ENCODE data around the gene KCTD17. TPM values are rescaled to one million over a fixed set of nuclear protein-coding genes. Genes with fewer than 3 reads are reported as not detected.

KCTD17 gene
- total RNA-seq, 2 donors from 2014 or later: 20.0 to 35.7 TPM

GRCh38 chr22:37077802-37078448, 26.4 kb downstream of the KCTD17 start:
- Mint-ChIP-seq H3K27ac (peak overlapping the region; percentile 86 to 96), H3K9me3 (no peaks in the 10 kb centered on the region), H3K36me3 (no peaks in the 10 kb centered on the region)
- peak; percentile 81 to 97 for DNase-seq (ENCODE audit: low spot score in 2 of 2)
- ATAC-seq: peak; percentile 25 to 65

GRCh38 chr22:37079158-37079557, 27.6 kb downstream of the KCTD17 start:
- Mint-ChIP-seq H3K27ac (peak overlapping the region; percentile 96 to 98), H3K36me3 (no peaks in the 10 kb centered on the region), H3K9me3 (no peaks in the 10 kb centered on the region)
- DNase-seq (ENCODE audit: low spot score in 2 of 2) (no peak), ATAC-seq (peak in 1 of 2 donors; percentile 18)

GRCh38 chr22:37079668-37080171, 28.2 kb downstream of the KCTD17 start:
- Mint-ChIP-seq H3K9me3 (no peaks in the 10 kb centered on the region), H3K27ac (peak overlapping the region; percentile 96 to 98), H3K36me3 (no peaks in the 10 kb centered on the region)
- ATAC-seq (peak; percentile 64 to 84), DNase-seq (ENCODE audit: low spot score in 2 of 2) (peak; percentile 56 to 86)

- Mint-ChIP-seq H3K27ac (peak overlapping the region; percentile 96 to 98), H3K9me3 (no peaks in the 10 kb centered on the region), H3K36me3 (no peaks in the 10 kb centered on the region)
- ATAC-seq (peak in 1 of 2 donors; percentile 4), DNase-seq (ENCODE audit: low spot score in 2 of 2) (no peak)
These were observed 28.9 kb downstream of the KCTD17 start for GRCh38 chr22:37080438-37080837.

- ATAC-seq (no peak), DNase-seq (ENCODE audit: low spot score in 2 of 2) (no peak)
- H3K36me3 Mint-ChIP-seq: no peaks in the 10 kb centered on the region
- H3K27ac Mint-ChIP-seq: peak overlapping the region; percentile 96 to 98
- no peaks in the 10 kb centered on the region for H3K9me3 Mint-ChIP-seq
These were observed 29.3 kb downstream of the KCTD17 start for GRCh38 chr22:37080838-37081237.

- no peak for DNase-seq (ENCODE audit: low spot score in 2 of 2)
- ATAC-seq: peak; percentile 26 to 34
- Mint-ChIP-seq H3K36me3 (no peaks in the 10 kb centered on the region), H3K27ac (peak overlapping the region; percentile 16 to 96), H3K9me3 (no peaks in the 10 kb centered on the region)
These were observed 30.8 kb downstream of the KCTD17 start for GRCh38 chr22:37082251-37082873.

GRCh38 chr22:37083914-37084313, 32.4 kb downstream of the KCTD17 start:
- H3K9me3 Mint-ChIP-seq: no peaks in the 10 kb centered on the region
- peak overlapping the region; percentile 92 to 96 for H3K27ac Mint-ChIP-seq
- DNase-seq (ENCODE audit: low spot score in 2 of 2): no peak
- ATAC-seq: no peak
- no peaks in the 10 kb centered on the region for H3K36me3 Mint-ChIP-seq

- Mint-ChIP-seq H3K9me3 (no peaks in the 10 kb centered on the region), H3K36me3 (no peaks in the 10 kb centered on the region), H3K27ac (peak overlapping the region in 1 of 2 donors; percentile 96)
- ATAC-seq (no peak), DNase-seq (ENCODE audit: low spot score in 2 of 2) (no peak)
These were observed 32.8 kb downstream of the KCTD17 start for GRCh38 chr22:37084385-37084784.

- ATAC-seq (no peak), DNase-seq (ENCODE audit: low spot score in 2 of 2) (no peak)
- Mint-ChIP-seq H3K36me3 (no peaks in the 10 kb centered on the region), H3K27ac (peak overlapping the region in 1 of 2 donors; percentile 31), H3K9me3 (no peaks in the 10 kb centered on the region)
These were observed 34.6 kb downstream of the KCTD17 start for GRCh38 chr22:37086184-37086583.

- peak overlapping the region; percentile 65 to 70 for H3K27ac Mint-ChIP-seq
- no peaks in the 10 kb centered on the region for H3K9me3 Mint-ChIP-seq
- DNase-seq (ENCODE audit: low spot score in 2 of 2) (no peak), ATAC-seq (peak; percentile 64 to 77)
- no peaks in the 10 kb centered on the region for H3K36me3 Mint-ChIP-seq
These were observed 36.6 kb downstream of the KCTD17 start for GRCh38 chr22:37088108-37088605.

- Mint-ChIP-seq H3K9me3 (no peaks in the 10 kb centered on the region), H3K27ac (peak overlapping the region; percentile 36 to 70), H3K36me3 (no peaks in the 10 kb centered on the region)
- DNase-seq (ENCODE audit: low spot score in 2 of 2) (no peak), ATAC-seq (peak in 1 of 2 donors; percentile 42)
These were observed 37.3 kb downstream of the KCTD17 start for GRCh38 chr22:37088750-37089408.

- H3K9me3 Mint-ChIP-seq: no peaks in the 10 kb centered on the region
- no peaks in the 10 kb centered on the region for H3K36me3 Mint-ChIP-seq
- H3K27ac Mint-ChIP-seq: peak overlapping the region in 1 of 2 donors; percentile 50
- ATAC-seq: no peak
- DNase-seq (ENCODE audit: low spot score in 2 of 2): no peak
These were observed 37.9 kb downstream of the KCTD17 start for GRCh38 chr22:37089434-37089833.

GRCh38 chr22:37090920-37091695, 39.6 kb downstream of the KCTD17 start:
- Mint-ChIP-seq H3K36me3 (no peaks in the 10 kb centered on the region), H3K9me3 (no peaks in the 10 kb centered on the region), H3K27ac (no peak overlapping the region)
- DNase-seq (ENCODE audit: low spot score in 2 of 2) (no peak), ATAC-seq (no peak)

GRCh38 chr22:37091994-37092393, 40.5 kb downstream of the KCTD17 start:
- Mint-ChIP-seq H3K36me3 (no peaks in the 10 kb centered on the region), H3K9me3 (no peaks in the 10 kb centered on the region), H3K27ac (no peak overlapping the region)
- ATAC-seq (no peak), DNase-seq (ENCODE audit: low spot score in 2 of 2) (no peak)

GRCh38 chr22:37092997-37093396, 41.5 kb downstream of the KCTD17 start:
- ATAC-seq (no peak), DNase-seq (ENCODE audit: low spot score in 2 of 2) (no peak)
- Mint-ChIP-seq H3K36me3 (no peaks in the 10 kb centered on the region), H3K9me3 (no peaks in the 10 kb centered on the region), H3K27ac (no peak overlapping the region)

GRCh38 chr22:37094239-37094638, 42.7 kb downstream of the KCTD17 start:
- Mint-ChIP-seq H3K9me3 (no peaks in the 10 kb centered on the region), H3K36me3 (no peaks in the 10 kb centered on the region), H3K27ac (peak overlapping the region in 1 of 2 donors; percentile 28)
- ATAC-seq (no peak), DNase-seq (ENCODE audit: low spot score in 2 of 2) (no peak)

All from activated naive CD4-positive, alpha-beta T cell treated with anti-CD3 and anti-CD28 coated beads, Interleukin-2, amount 50 U/mL, for 72 hours (primary cell).